ENCODE results near the gene EPO. TPM values are rescaled to one million over a fixed set of nuclear protein-coding genes. Genes with fewer than 3 reads are reported as not detected.

Gene EPO
- total RNA-seq, 4 donors from 2014 or later, result not detected

DNA sequence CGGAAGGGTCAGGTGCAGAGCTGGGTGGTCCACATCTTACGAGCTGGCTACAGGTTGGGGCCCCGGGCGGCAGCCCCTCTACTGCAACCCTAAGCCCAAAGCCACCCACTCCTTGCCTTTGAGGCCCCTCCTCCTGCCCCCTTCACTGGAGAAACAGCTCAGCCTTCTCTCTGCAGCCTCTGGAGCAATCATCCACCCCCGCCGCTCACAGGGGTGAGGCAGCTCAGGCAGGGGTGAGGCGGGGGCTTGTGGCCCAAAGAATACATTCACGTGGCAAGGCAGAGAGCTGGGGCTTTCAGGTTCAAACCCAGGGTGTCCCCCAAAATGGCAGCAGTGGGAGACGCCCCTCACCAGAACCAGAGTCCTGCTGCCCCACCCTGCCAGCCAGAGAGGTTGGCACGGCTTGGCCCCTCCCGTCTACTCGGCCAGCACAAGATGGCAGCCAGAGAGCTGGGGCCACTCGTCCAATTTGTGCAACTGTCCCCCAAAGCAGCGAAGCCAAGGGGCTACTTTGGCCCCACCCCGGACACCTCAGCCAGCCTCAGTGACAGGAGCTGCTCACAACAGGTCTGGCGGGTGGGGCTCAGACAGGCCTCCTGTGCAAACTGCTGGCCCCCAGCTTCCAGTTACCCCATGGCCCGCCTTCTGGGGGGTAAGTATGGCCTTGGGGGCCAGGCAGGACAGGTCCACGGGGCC, 39.5 kb upstream of the EPO start:
- TF ChIP-seq, protein P1, sequence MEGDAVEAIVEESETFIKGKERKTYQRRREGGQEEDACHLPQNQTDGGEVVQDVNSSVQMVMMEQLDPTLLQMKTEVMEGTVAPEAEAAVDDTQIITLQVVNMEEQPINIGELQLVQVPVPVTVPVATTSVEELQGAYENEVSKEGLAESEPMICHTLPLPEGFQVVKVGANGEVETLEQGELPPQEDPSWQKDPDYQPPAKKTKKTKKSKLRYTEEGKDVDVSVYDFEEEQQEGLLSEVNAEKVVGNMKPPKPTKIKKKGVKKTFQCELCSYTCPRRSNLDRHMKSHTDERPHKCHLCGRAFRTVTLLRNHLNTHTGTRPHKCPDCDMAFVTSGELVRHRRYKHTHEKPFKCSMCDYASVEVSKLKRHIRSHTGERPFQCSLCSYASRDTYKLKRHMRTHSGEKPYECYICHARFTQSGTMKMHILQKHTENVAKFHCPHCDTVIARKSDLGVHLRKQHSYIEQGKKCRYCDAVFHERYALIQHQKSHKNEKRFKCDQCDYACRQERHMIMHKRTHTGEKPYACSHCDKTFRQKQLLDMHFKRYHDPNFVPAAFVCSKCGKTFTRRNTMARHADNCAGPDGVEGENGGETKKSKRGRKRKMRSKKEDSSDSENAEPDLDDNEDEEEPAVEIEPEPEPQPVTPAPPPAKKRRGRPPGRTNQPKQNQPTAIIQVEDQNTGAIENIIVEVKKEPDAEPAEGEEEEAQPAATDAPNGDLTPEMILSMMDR (IDR thresholded peaks at IDR 0.05; ENCODE audit: low read depth), result no peak

DNA sequence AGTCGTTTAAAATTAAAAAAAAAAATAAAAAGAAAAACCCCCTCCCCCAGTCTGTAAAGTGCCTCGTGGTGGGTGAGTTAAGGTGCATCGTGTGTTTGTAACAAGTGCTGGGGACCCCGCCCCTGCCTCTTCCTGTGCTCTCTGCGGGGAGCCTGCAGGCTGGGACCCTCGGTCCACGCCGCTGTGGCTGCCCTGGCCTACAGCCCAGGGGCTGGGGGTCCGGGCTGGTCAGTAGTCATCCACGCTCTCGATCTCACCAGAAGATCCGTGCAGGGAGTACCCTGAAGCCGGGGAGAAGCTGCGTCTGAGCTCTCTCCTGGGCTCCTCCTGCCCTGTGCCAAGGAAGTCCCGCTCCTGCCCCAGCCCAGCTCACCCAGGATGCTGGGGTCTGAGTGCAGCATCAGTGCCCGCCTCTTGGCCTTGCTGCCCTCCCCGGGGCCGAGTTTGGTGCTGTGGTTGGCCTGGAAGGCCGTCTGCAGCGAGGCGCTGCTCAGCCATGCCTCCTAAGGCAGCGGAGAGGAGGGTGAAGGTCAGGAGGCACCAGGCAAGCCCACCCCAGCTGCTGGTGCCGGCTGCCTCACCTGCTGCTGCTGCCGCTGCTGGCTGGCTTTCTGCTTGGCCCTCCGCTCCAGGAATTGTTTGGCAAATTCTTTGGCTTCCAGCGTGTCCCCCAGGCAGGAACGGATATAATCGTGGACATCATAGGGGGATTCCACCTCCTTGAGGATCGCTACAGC, 38.6 kb upstream of the EPO start:
- TF ChIP-seq, protein P1 (IDR thresholded peaks at IDR 0.05; ENCODE audit: low read depth), result no peak

DNA sequence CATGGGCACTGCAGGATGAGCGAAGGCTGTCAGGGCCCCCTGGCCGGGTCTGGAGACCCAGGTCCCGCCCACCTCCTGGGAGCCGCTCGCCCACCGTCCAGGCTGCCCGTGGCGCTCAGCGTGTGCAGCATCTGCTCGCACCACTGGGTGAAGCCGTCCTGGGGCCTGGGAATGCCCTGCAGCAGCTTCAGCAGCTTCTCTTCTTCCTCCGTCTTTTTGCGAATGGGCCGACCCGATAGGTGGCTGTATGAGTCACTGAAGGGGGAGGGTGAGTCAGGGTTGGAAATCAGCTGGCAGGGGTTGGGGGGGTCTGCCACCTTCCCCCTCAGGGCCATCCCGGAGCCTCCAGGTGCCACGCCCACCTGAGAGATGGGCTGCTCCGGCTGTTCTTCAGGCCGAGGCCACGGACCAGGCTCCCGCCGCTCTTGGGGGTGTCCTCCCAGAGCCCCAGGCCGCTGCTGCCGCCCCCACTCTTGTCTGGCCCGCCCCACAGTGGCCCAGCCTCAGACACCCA, 38.0 kb upstream of the EPO start:
- TF ChIP-seq, protein P1 (IDR thresholded peaks at IDR 0.05; ENCODE audit: low read depth), result no peak

DNA sequence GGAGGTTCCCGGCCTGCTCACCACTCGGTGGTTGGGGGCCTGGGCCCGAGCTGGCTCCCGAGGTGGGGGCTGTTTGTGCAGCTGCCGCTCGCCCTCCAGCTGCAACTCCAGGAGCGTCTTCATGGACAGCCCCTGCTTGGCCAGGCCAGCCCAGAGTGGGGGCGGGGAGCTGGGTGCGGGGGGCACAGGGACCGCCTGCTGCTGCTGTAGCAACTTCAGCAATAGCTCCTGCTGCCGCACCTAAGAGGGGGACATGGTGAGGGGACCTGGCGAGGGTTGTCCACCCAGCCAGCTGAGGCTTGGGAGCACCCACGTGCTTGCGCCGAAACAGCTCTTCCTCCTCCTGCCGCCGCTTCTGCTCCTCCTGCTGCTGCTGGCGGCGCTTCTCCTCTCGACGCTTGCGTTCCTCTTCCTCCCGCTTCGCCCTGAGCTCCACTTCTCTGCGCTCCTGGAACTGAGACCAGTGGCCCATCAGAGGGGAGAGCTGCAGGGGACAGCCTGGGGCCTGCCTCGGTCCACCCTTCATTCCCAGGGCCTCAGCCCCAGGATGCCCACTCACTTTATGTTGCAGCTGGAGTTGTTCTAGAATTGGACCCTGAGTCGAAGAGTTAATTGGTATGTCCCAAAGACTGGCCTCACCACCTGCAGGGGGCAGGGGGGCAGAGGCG, 37.1 kb upstream of the EPO start:
- TF ChIP-seq, protein P1 (IDR thresholded peaks at IDR 0.05; ENCODE audit: low read depth), result no peak

DNA sequence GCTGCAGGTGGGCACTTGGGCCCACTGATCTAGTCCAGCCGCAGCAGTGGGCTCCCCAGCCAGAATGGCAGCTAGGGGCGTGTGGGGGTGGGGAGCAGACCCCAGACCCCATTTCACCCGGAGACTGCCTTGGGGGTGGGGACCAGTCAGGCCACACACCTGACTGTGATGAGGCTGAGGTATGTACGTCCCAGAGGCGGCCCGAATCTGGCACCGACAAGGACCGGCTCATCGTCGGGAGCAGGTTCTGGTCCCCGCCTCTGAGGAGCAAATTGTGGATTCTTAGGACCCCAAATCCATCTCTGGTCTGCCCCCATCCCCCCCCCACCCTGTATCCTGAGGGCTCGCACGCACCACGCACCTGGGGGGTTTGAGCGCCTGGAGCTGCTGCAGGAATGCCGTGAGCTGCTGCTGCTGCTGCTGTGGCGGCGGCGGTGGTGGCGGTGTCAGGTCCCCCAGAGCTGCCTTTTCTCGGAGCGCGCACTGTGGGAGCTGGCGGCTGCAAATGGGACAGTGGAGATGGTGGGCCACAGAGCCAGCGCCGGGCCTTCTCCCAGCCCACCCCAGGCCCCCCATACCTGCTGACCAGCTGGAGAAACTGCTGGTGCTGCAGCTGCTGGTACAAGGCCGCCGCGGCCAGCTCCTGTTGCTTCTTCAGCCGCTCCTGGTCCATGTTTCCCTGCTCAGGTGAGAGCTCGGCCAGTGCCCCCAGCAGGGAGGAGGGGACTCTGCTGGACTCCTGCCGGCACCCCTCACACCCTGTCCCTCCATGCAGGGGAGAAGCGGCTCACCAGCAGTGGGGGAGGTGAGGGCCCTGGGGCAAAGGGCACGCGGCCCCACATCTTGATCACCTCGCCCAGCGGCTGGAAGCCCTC, 36.4 kb upstream of the EPO start:
- TF ChIP-seq, protein P1 (IDR thresholded peaks at IDR 0.05; ENCODE audit: low read depth), result no peak

DNA sequence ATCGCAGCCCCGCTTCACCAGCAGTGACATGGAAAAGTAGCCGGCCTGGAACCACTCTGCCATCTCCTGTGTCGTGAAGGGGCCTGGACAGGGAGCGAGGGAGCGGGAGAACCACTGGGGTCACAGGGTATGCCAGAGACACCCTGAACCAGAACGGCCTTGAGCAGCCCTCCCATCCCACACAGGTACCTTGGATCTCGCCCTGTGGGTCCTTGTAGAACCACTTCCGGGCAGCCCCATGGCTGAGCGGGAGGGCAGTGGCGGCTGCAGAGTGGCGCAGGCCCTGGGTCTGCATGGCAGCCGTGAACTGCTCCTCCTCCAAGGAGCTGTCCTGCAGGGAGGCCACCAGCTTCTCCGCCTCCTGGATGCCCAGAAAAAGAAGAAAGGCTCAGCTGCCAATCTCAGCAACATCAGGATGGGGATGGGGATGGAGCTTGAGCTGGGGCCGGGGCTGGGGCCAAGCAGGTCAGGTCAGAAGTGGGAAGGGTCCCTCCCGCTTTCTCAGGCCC, 35.7 kb upstream of the EPO start:
- TF ChIP-seq, protein P1 (IDR thresholded peaks at IDR 0.05; ENCODE audit: low read depth), result no peak
